ENCODE results near the gene KAT6B.

KAT6B gene

DNA sequence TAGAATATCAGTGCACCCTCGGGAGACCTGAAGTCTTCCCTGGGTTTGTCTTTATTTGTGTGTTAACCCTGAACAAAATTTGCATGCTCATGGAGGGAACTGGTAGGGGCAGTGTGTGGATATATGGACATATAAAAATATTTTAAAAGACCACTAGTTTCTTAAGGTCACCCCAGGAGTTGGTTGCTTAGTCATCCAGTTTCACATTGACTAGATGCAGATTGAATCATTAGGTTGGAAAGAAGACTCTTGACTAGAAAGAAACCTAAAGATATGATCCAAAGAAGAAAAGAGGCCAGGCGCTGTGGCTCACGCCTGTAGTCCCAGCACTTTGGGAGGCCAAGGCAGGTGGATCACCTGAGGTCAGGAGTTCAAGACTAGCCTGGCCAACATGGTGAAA is 137.1 kb downstream of the KAT6B start:
- TF ChIP-seq TAF1 (IDR thresholded peaks at IDR 0.05; ENCODE audit: borderline replicate concordance, insufficient read depth, low read length): no peak
- TF ChIP-seq FOXP2 (optimal IDR thresholded peaks at IDR 0.05; ENCODE audit: borderline replicate concordance, extremely low read depth, extremely low read length, insufficient read depth): no peak
- TF ChIP-seq, protein P1, sequence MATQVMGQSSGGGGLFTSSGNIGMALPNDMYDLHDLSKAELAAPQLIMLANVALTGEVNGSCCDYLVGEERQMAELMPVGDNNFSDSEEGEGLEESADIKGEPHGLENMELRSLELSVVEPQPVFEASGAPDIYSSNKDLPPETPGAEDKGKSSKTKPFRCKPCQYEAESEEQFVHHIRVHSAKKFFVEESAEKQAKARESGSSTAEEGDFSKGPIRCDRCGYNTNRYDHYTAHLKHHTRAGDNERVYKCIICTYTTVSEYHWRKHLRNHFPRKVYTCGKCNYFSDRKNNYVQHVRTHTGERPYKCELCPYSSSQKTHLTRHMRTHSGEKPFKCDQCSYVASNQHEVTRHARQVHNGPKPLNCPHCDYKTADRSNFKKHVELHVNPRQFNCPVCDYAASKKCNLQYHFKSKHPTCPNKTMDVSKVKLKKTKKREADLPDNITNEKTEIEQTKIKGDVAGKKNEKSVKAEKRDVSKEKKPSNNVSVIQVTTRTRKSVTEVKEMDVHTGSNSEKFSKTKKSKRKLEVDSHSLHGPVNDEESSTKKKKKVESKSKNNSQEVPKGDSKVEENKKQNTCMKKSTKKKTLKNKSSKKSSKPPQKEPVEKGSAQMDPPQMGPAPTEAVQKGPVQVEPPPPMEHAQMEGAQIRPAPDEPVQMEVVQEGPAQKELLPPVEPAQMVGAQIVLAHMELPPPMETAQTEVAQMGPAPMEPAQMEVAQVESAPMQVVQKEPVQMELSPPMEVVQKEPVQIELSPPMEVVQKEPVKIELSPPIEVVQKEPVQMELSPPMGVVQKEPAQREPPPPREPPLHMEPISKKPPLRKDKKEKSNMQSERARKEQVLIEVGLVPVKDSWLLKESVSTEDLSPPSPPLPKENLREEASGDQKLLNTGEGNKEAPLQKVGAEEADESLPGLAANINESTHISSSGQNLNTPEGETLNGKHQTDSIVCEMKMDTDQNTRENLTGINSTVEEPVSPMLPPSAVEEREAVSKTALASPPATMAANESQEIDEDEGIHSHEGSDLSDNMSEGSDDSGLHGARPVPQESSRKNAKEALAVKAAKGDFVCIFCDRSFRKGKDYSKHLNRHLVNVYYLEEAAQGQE (IDR thresholded peaks at IDR 0.05; ENCODE audit: insufficient read depth in 1 of 2, low read depth in 2 of 2, low read length in 2 of 2): no peak
- TF ChIP-seq POLR2AphosphoS5 (IDR thresholded peaks at IDR 0.05; ENCODE audit: low read depth, low read length): no peak
- no peak for TF ChIP-seq SIN3A (IDR thresholded peaks at IDR 0.05; ENCODE audit: borderline replicate concordance, insufficient read depth, low read length)

DNA sequence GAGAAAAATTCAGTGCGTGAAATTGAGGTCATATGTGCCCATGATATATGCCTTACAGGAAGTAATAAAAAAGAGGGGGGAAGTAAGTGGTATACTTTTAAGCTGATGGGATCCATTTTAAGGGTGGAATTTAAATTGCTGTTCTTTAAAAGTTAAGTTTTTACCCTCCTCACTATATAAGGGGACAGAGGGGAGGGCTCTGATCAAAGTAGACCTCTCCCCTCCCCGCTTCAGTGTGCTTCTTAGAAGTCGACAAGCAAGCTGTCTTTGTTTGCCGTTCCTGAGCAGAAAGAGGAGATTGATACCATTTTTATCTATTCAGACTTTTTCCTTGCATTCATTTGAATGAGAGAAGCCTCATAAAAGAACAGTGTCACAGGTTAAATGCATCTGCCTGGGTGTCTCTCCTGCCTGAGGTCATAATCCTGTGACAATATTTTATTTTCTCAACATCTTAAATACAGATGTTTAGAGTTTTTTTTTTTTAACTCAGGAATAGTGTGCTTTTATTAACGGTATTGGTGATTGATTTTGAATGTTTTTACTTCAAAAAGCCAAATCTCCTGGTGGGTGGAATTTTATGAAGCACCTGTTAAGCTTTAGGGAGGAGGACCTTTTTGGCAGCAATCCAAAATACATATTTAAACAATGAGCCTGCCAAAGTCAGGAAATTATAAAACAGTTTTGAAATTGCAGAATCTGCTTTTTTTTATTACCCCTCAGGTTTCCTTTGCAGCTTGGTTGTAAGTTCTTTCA is 141.7 kb downstream of the KAT6B start:
- TF ChIP-seq SIN3A (IDR thresholded peaks at IDR 0.05; ENCODE audit: borderline replicate concordance, insufficient read depth, low read length): no peak
- TF ChIP-seq POLR2AphosphoS5 (IDR thresholded peaks at IDR 0.05; ENCODE audit: low read depth, low read length): no peak
- no peak for TF ChIP-seq TAF1 (IDR thresholded peaks at IDR 0.05; ENCODE audit: borderline replicate concordance, insufficient read depth, low read length)

DNA sequence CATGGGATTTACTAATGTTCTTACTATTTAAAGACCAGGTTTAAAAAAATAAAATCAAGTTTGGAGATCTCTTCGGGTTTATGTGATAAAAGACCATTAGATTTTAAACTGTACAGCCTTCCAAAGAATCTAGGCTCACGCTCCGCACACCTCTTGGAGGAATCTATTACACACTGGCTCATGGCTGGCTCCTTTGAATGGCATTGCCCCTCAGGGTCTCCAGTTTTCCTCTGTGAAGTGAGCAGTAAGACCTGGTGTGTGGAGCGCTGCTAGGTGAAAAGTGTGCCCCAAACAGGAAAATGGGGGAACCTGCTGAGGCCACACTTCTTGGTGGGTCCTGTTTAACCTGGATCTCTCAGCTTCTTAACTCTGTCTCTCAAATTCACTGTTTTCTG is 142.3 kb downstream of the KAT6B start:
- TF ChIP-seq TAF1 (IDR thresholded peaks at IDR 0.05; ENCODE audit: borderline replicate concordance, insufficient read depth, low read length): no peak
- no peak for TF ChIP-seq SIN3A (IDR thresholded peaks at IDR 0.05; ENCODE audit: borderline replicate concordance, insufficient read depth, low read length)
- no peak for TF ChIP-seq POLR2AphosphoS5 (IDR thresholded peaks at IDR 0.05; ENCODE audit: low read depth, low read length)
- TF ChIP-seq, protein P1 (IDR thresholded peaks at IDR 0.05; ENCODE audit: insufficient read depth in 1 of 2, low read depth in 2 of 2, low read length in 2 of 2): no peak
- TF ChIP-seq FOXP2 (optimal IDR thresholded peaks at IDR 0.05; ENCODE audit: borderline replicate concordance, extremely low read depth, extremely low read length, insufficient read depth): no peak

DNA sequence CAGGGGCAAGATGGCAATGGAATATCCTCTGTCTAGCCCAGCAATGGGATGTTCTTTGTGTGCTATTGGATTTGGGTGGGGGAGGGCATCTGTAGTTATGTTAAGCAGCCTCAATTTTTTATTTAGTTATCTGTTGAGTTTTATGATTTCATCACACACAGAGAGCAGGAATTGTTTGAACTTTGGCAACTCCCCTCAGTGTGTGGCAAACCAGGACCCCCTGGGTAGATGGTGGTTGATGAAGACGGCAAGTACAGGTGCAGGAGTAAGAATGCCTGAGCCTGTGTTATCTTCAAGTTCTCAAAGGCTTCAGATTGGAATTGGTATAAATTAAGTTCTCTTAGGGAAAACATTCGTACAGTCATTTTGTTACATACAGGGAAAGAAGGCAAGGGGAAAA is 142.7 kb downstream of the KAT6B start:
- TF ChIP-seq, protein P1 (IDR thresholded peaks at IDR 0.05; ENCODE audit: insufficient read depth in 1 of 2, low read depth in 2 of 2, low read length in 2 of 2): no peak
- TF ChIP-seq SIN3A (IDR thresholded peaks at IDR 0.05; ENCODE audit: borderline replicate concordance, insufficient read depth, low read length): no peak
- no peak for TF ChIP-seq TAF1 (IDR thresholded peaks at IDR 0.05; ENCODE audit: borderline replicate concordance, insufficient read depth, low read length)
- TF ChIP-seq POLR2AphosphoS5 (IDR thresholded peaks at IDR 0.05; ENCODE audit: low read depth, low read length): no peak
- no peak for TF ChIP-seq FOXP2 (optimal IDR thresholded peaks at IDR 0.05; ENCODE audit: borderline replicate concordance, extremely low read depth, extremely low read length, insufficient read depth)

DNA sequence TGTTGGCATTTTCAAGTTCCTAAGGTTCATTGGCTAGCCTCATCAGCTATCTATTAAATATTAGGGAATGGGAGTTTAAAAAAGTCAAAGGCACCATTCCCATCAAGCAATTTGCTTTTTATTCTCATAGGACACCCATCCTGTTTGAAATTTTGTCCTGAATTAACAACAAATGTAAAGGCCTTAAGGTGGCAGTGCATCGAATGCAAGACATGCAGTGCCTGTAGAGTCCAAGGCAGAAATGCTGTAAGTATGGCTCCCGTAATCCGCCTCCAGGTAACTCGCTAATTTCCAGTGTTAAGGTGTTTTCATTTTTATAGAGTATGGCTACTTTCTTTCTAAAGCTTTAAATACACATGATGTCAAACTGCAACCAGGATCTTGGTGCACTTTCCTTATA is 143.1 kb downstream of the KAT6B start:
- no peak for TF ChIP-seq SIN3A (IDR thresholded peaks at IDR 0.05; ENCODE audit: borderline replicate concordance, insufficient read depth, low read length)
- TF ChIP-seq TAF1 (IDR thresholded peaks at IDR 0.05; ENCODE audit: borderline replicate concordance, insufficient read depth, low read length): no peak
- TF ChIP-seq FOXP2 (optimal IDR thresholded peaks at IDR 0.05; ENCODE audit: borderline replicate concordance, extremely low read depth, extremely low read length, insufficient read depth): no peak
- no peak for TF ChIP-seq POLR2AphosphoS5 (IDR thresholded peaks at IDR 0.05; ENCODE audit: low read depth, low read length)
- TF ChIP-seq, protein P1 (IDR thresholded peaks at IDR 0.05; ENCODE audit: insufficient read depth in 1 of 2, low read depth in 2 of 2, low read length in 2 of 2): no peak
